A549 (cell line): ENCODE results near the gene ADGRL3. TPM values are rescaled to one million over a fixed set of nuclear protein-coding genes. Genes with fewer than 3 reads are reported as not detected.

Experiments
- ATAC-seq, 2 experiments: fragments of 200-7000 bp in 1 of 2; fragments of >200 bp in 1 of 2; cut with Nextera tagmentation in 1 of 2; cut with Tn5 transposase in 1 of 2; 3 replicates each; pipeline versions ENCODE4 v1.8.0 to v1.9.1; 2018 to 2020; ENCODE audit warnings: mild to moderate bottlenecking in 1 of 2, moderate library complexity in 1 of 2
- CTCF ChIA-PET: fragments of 300-600 bp; sonication (Branson Sonifier 250); formaldehyde crosslinking; extraction: SDS; loops from one replicate; lab custom pipeline; 2021; ENCODE audit warnings: antibody characterized with exemption, inconsistent platforms; lab: Yijun Ruan, JAX
- POLR2A ChIA-PET: fragments of 350-600 bp; formaldehyde crosslinking; extraction: SDS; loops from one replicate; lab custom pipeline; 2021; ENCODE audit warnings: antibody characterized with exemption, inconsistent platforms; lab: Yijun Ruan, JAX
- DNase-seq, 2 experiments: peaks; one replicate each; pipeline versions ENCODE4 v3.0.0 to v3.0.0-alpha.2; 2011 to 2016; ENCODE audit warnings: low read depth in 1 of 2, low spot score in 1 of 2
- FAIRE-seq: peaks from 2 replicates; lab custom pipeline; 2011; peaks lifted over from hg19 to GRCh38; lab: Jason Lieb, UNC
- H3K27ac ChIP-seq, 2 experiments: fragments of >200 bp; sonication (Bioruptor Twin); formaldehyde crosslinking; 3 replicates each; pipeline ENCODE4 v1.5.1; 2016 to 2017
- H3K4me1 ChIP-seq: fragments of >200 bp; sonication (Bioruptor Twin); formaldehyde crosslinking; 3 replicates; pipeline ENCODE4 v1.6.1; 2016
- H3K4me2 ChIP-seq: fragments of >200 bp; sonication (Bioruptor Twin); formaldehyde crosslinking; 3 replicates; pipeline ENCODE4 v1.6.1; 2016
- H3K4me3 ChIP-seq: fragments of >200 bp; sonication (Bioruptor Twin); formaldehyde crosslinking; 3 replicates; pipeline ENCODE4 v1.5.1; 2016
- H3K9me3 ChIP-seq: fragments of >200 bp; sonication (Bioruptor Twin); formaldehyde crosslinking; 3 replicates; pipeline ENCODE4 v1.6.1; 2016
- BHLHE40 ChIP-seq: IDR thresholded peaks from 2 replicates; pipeline ENCODE4 v1.6.1; 2012; ENCODE audit warnings: low read depth, low read length, inconsistent platforms
- CBX2 ChIP-seq: fragments of 200-600 bp; sonication (generic); IDR thresholded peaks from 2 replicates; pipeline ENCODE4 v1.6.1; 2016; ENCODE audit warnings: low read depth, mild to moderate bottlenecking, borderline replicate concordance
- CHD4 ChIP-seq: fragments of 200-600 bp; sonication (generic); IDR thresholded peaks from 2 replicates; pipeline ENCODE4 v1.6.1; 2016; ENCODE audit warnings: antibody characterized with exemption, mild to moderate bottlenecking, borderline replicate concordance
- E2F6 ChIP-seq: IDR thresholded peaks from 2 replicates; pipeline ENCODE4 v1.6.1; 2012; ENCODE audit warnings: low read depth, borderline replicate concordance
- EHF ChIP-seq: fragments of 250-450 bp; sonication (Bioruptor Pico); IDR thresholded peaks from 2 replicates; pipeline ENCODE4 v1.5.0; 2020; ENCODE audit warnings: mild to moderate bottlenecking
- ESRRA ChIP-seq: fragments of 150-350 bp; IDR thresholded peaks from 2 replicates; pipeline ENCODE4 v1.6.1; 2014; ENCODE audit warnings: mild to moderate bottlenecking, low read length, borderline replicate concordance
- FOSB ChIP-seq: fragments of 250-450 bp; sonication (Bioruptor Pico); IDR thresholded peaks from 2 replicates; pipeline ENCODE4 v1.5.0; 2020; ENCODE audit warnings: mild to moderate bottlenecking, moderate library complexity
- GATA3 ChIP-seq: IDR thresholded peaks from 2 replicates; pipeline ENCODE4 v1.6.1; 2012; ENCODE audit warnings: borderline replicate concordance
- HDAC2 ChIP-seq: fragments of 200-600 bp; sonication (generic); IDR thresholded peaks from 2 replicates; pipeline ENCODE4 v1.6.1; 2016
- HEYL ChIP-seq: fragments of 250-450 bp; sonication (Bioruptor Pico); IDR thresholded peaks from 2 replicates; pipeline ENCODE4 v1.8.0; 2021; ENCODE audit warnings: mild to moderate bottlenecking, moderate library complexity
- HOXA7 ChIP-seq: fragments of 250-450 bp; sonication (Bioruptor Pico); IDR thresholded peaks from 2 replicates; pipeline ENCODE4 v1.5.0; 2020; ENCODE audit warnings: mild to moderate bottlenecking, moderate library complexity
- HOXB13 ChIP-seq: fragments of 250-450 bp; sonication (Bioruptor Pico); IDR thresholded peaks from 2 replicates; pipeline ENCODE4 v1.5.0; 2020; ENCODE audit warnings: low read depth, mild to moderate bottlenecking, moderate library complexity
- JUN ChIP-seq, 2 experiments: fragments of >200 bp; sonication (Bioruptor Twin); formaldehyde crosslinking; IDR thresholded peaks; 2 replicates in 1 of 2; 3 replicates in 1 of 2; pipeline ENCODE4 v1.6.1; 2016 to 2017
- JUNB ChIP-seq: fragments of >200 bp; sonication (Bioruptor Twin); formaldehyde crosslinking; IDR thresholded peaks from 2 replicates; pipeline ENCODE4 v1.6.1; 2016
- KDM1A ChIP-seq: fragments of 200-600 bp; sonication (generic); IDR thresholded peaks from 2 replicates; pipeline ENCODE4 v1.6.1; 2016; ENCODE audit warnings: low read depth, mild to moderate bottlenecking
- MAFK ChIP-seq: fragments of 450-650 bp; IDR thresholded peaks from 2 replicates; pipeline ENCODE4 v1.6.1; 2014; ENCODE audit not compliant: partially characterized antibody
- MAZ ChIP-seq: fragments of 150-350 bp; IDR thresholded peaks from 2 replicates; pipeline ENCODE4 v1.6.1; 2014; ENCODE audit warnings: antibody characterized with exemption, low read depth, low read length, borderline replicate concordance
- MYC ChIP-seq: IDR thresholded peaks from 2 replicates; pipeline ENCODE4 v1.6.1; 2012; ENCODE audit warnings: mild to moderate bottlenecking, inconsistent platforms, low read length, improper control_type of control experiment, borderline replicate concordance
- NFE2L2 ChIP-seq: fragments of 150-350 bp; conservative IDR thresholded peaks from 2 replicates; pipeline ENCODE4 v1.6.1; 2014; ENCODE audit warnings: low read length
- NR3C1 ChIP-seq: fragments of >200 bp; sonication (Bioruptor Twin); formaldehyde crosslinking; IDR thresholded peaks from 3 replicates; pipeline ENCODE4 v1.6.1; 2017
- PHF8 ChIP-seq: fragments of 200-600 bp; sonication (generic); IDR thresholded peaks from 2 replicates; pipeline ENCODE4 v1.6.1; 2016; ENCODE audit warnings: low read depth, mild to moderate bottlenecking, antibody characterized with exemption, moderate library complexity, borderline replicate concordance
- RCOR1 ChIP-seq: fragments of 150-350 bp; IDR thresholded peaks from 2 replicates; pipeline ENCODE4 v1.6.1; 2014; ENCODE audit warnings: antibody characterized with exemption, low read length, low read depth
- RNF2 ChIP-seq: fragments of 200-600 bp; sonication (generic); IDR thresholded peaks from 2 replicates; pipeline ENCODE4 v1.6.1; 2016; ENCODE audit warnings: low read depth, mild to moderate bottlenecking, antibody characterized with exemption, moderate library complexity, borderline replicate concordance
- SREBF2 ChIP-seq: fragments of 450-650 bp; IDR thresholded peaks from 2 replicates; pipeline ENCODE4 v1.6.1; 2014; ENCODE audit warnings: mild to moderate bottlenecking, moderate library complexity
- ZC3H11A ChIP-seq: fragments of 450-650 bp; IDR thresholded peaks from 2 replicates; pipeline ENCODE4 v1.6.1; 2014; ENCODE audit warnings: antibody characterized with exemption, mild to moderate bottlenecking
- ZFP36 ChIP-seq: fragments of 450-650 bp; IDR thresholded peaks from 2 replicates; pipeline ENCODE4 v1.6.1; 2014; ENCODE audit warnings: borderline replicate concordance; ENCODE audit not compliant: partially characterized antibody
- ZNF302 ChIP-seq: fragments of 250-450 bp; sonication (Bioruptor Pico); IDR thresholded peaks from 2 replicates; pipeline ENCODE4 v1.9.0; 2021; ENCODE audit warnings: inconsistent platforms, mild to moderate bottlenecking, moderate library complexity
- WGBS: methylation state at CpG from one replicate; pipeline ENCODE4 v1.1.6; 2017; ENCODE audit errors: missing lambda C conversion rate; 5-methylcytosine and 5-hydroxymethylcytosine counted together
- polyA plus RNA-seq, 4 experiments: library from polyadenylated mRNA; depleted of rRNA in 3 of 4; stranded (reverse); fragments of >200 nt; fragmentation: RNase III in 1 of 4; extraction: RNeasy Plus Mini Kit Qiagen cat#74134 plus additional on column Dnase treatment in 1 of 4; gene quantifications; 2 replicates in 3 of 4; 3 replicates in 1 of 4; pipeline ENCODE4 v1.2.3, GENCODE V29; 2011 to 2017
- TF ChIP-seq, protein P1 (sequence below): fragments of >200 bp; sonication (Bioruptor Twin); formaldehyde crosslinking; IDR thresholded peaks from 2 replicates; pipeline ENCODE4 v1.6.1; 2016
- TF ChIP-seq, protein P2 (sequence below): fragments of 250-450 bp; sonication (Bioruptor Pico); IDR thresholded peaks from 2 replicates; pipeline ENCODE4 v1.5.0; 2021; ENCODE audit warnings: mild to moderate bottlenecking, moderate library complexity, borderline replicate concordance
- TF ChIP-seq, protein P3 (sequence below): fragments of 250-450 bp; sonication (Bioruptor Pico); IDR thresholded peaks from 2 replicates; pipeline ENCODE4 v1.5.0; 2020; ENCODE audit warnings: low read depth, mild to moderate bottlenecking, moderate library complexity
- TF ChIP-seq, protein P4 (sequence below): fragments of >200 bp; sonication (Bioruptor Twin); formaldehyde crosslinking; IDR thresholded peaks from 3 replicates; pipeline ENCODE4 v1.6.1; 2016

Gene ADGRL3
- polyA plus RNA-seq, 2 of the 4 experiments (the other 2 are of a cell fraction): 0.05 to 0.12 TPM

GRCh38 chr4:61872983-61873382 lies 672.9 kb downstream of the ADGRL3 start:
- Histone ChIP-seq H3K4me3 (no peak overlapping the region), H3K27ac (no peak overlapping the region), H3K9me3 (no peaks in the 10 kb centered on the region), H3K4me2 (no peak overlapping the region)
- ChIA-PET POLR2A (no interaction called here), CTCF (no interaction called here)
- FAIRE-seq (no peak), ATAC-seq (no peak), DNase-seq (no peak)
- 11% methylated on average over 3 of the region's 3 CpGs for WGBS
- no peak for TF ChIP-seq ESRRA
- no peak for TF ChIP-seq MYC
- TF ChIP-seq MAFK: no peak
- TF ChIP-seq CHD4: no peak
- TF ChIP-seq GATA3: no peak
- no peak for TF ChIP-seq E2F6
- no peak for TF ChIP-seq CBX2
- TF ChIP-seq EHF (CRISPR knock-in tag): no peak
- TF ChIP-seq HDAC2: no peak
- TF ChIP-seq JUN (IDR thresholded peaks at IDR 0.05): no peak
- TF ChIP-seq ZFP36: no peak
- TF ChIP-seq, protein P1, sequence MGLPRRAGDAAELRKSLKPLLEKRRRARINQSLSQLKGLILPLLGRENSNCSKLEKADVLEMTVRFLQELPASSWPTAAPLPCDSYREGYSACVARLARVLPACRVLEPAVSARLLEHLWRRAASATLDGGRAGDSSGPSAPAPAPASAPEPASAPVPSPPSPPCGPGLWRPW: no peak
- no peak for TF ChIP-seq HOXB13 (CRISPR knock-in tag)
- no peak for TF ChIP-seq ZNF302
- no peak for TF ChIP-seq HOXA7 (CRISPR knock-in tag)
- TF ChIP-seq RNF2: no peak
- no peak for TF ChIP-seq BHLHE40
- no peak for TF ChIP-seq MAZ
- TF ChIP-seq NFE2L2: no peak
- TF ChIP-seq ZC3H11A: no peak
- TF ChIP-seq, all 56 proteins: peak for 0
- H3K4me1 ChIP-seq: no peaks in the 10 kb centered on the region

- no peak for DNase-seq
- Histone ChIP-seq H3K4me2 (no peak overlapping the region), H3K27ac (no peak overlapping the region), H3K9me3 (no peaks in the 10 kb centered on the region), H3K4me3 (no peak overlapping the region), H3K4me1 (no peaks in the 10 kb centered on the region)
- FAIRE-seq: no peak
- TF ChIP-seq HDAC2: no peak
- TF ChIP-seq, protein P2, sequence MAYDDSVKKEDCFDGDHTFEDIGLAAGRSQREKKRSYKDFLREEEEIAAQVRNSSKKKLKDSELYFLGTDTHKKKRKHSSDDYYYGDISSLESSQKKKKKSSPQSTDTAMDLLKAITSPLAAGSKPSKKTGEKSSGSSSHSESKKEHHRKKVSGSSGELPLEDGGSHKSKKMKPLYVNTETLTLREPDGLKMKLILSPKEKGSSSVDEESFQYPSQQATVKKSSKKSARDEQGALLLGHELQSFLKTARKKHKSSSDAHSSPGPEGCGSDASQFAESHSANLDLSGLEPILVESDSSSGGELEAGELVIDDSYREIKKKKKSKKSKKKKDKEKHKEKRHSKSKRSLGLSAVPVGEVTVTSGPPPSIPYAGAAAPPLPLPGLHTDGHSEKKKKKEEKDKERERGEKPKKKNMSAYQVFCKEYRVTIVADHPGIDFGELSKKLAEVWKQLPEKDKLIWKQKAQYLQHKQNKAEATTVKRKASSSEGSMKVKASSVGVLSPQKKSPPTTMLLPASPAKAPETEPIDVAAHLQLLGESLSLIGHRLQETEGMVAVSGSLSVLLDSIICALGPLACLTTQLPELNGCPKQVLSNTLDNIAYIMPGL (CRISPR knock-in tag): no peak
- TF ChIP-seq HOXA7 (CRISPR knock-in tag): no peak
- TF ChIP-seq NR3C1: no peak
- TF ChIP-seq HOXB13 (CRISPR knock-in tag): no peak
- TF ChIP-seq ZFP36: no peak
- TF ChIP-seq GATA3: no peak
- TF ChIP-seq PHF8: no peak
- ChIA-PET POLR2A (no interaction called here), CTCF (interaction anchor here (0.5 kb wide), 1 partner anchor 31 kb away, joined by 3 read pairs; no protein-coding TSS in a partner anchor)
- no peak for ATAC-seq
These were observed 677.1 kb downstream of the ADGRL3 start for GRCh38 chr4:61877266-61877665.

GRCh38 chr4:61877893-61878292 lies 677.8 kb downstream of the ADGRL3 start:
- no peak for TF ChIP-seq HEYL (CRISPR knock-in tag)
- TF ChIP-seq CHD4: no peak
- no peak for TF ChIP-seq KDM1A
- no peak for TF ChIP-seq MYC
- TF ChIP-seq, protein P3, sequence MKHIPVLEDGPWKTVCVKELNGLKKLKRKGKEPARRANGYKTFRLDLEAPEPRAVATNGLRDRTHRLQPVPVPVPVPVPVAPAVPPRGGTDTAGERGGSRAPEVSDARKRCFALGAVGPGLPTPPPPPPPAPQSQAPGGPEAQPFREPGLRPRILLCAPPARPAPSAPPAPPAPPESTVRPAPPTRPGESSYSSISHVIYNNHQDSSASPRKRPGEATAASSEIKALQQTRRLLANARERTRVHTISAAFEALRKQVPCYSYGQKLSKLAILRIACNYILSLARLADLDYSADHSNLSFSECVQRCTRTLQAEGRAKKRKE (CRISPR knock-in tag): no peak
- TF ChIP-seq RCOR1: no peak
- TF ChIP-seq, protein P1: no peak
- TF ChIP-seq JUNB: no peak
- TF ChIP-seq SREBF2: no peak
- TF ChIP-seq E2F6: no peak
- TF ChIP-seq, protein P4, sequence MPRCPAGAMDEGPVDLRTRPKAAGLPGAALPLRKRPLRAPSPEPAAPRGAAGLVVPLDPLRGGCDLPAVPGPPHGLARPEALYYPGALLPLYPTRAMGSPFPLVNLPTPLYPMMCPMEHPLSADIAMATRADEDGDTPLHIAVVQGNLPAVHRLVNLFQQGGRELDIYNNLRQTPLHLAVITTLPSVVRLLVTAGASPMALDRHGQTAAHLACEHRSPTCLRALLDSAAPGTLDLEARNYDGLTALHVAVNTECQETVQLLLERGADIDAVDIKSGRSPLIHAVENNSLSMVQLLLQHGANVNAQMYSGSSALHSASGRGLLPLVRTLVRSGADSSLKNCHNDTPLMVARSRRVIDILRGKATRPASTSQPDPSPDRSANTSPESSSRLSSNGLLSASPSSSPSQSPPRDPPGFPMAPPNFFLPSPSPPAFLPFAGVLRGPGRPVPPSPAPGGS: no peak
- TF ChIP-seq FOSB (CRISPR knock-in tag): no peak
- DNase-seq: no peak
- Histone ChIP-seq H3K27ac (no peak overlapping the region), H3K4me2 (no peak overlapping the region), H3K9me3 (no peaks in the 10 kb centered on the region), H3K4me1 (no peaks in the 10 kb centered on the region), H3K4me3 (no peak overlapping the region)
- ATAC-seq: no peak
- ChIA-PET CTCF (no interaction called here), POLR2A (no interaction called here)
- no peak for FAIRE-seq
- 67% methylated on average over 2 of the region's 2 CpGs for WGBS
